ENCODE measurements around the gene ADAMTSL3. TPM values are rescaled to one million over a fixed set of nuclear protein-coding genes. Genes with fewer than 3 reads are reported as not detected.

ADAMTSL3 gene
- total RNA-seq, 2 donors from 2014 or later = 0.79 to 3.4 TPM

- H3K9me3 ChIP-seq (ENCODE audit: control insufficient read depth, low read length) = no peaks in the 10 kb centered on the region
- peaks cover 36% of the 10 kb centered on the region for H3K27me3 ChIP-seq (ENCODE audit: control insufficient read depth, insufficient read depth, low read length, poor library complexity, severe bottlenecking)
- DNase-seq = no peak
- Mint-ChIP-seq H3K36me3 (ENCODE audit: low read depth) (no peaks in the 10 kb centered on the region), H3K27me3 (ENCODE audit: insufficient read depth) (peaks cover 46% of the 10 kb centered on the region), H3K27ac (no peak overlapping the region), H3K4me3 (no peak overlapping the region), H3K4me1 (no peaks in the 10 kb centered on the region), H3K9me3 (no peaks in the 10 kb centered on the region)
- H3K4me1 ChIP-seq (ENCODE audit: control insufficient read depth, insufficient read depth, low read length) = no peaks in the 10 kb centered on the region
- no peak overlapping the region for H3K27ac ChIP-seq (ENCODE audit: low read depth, low read length)
- WGBS, 2 experiments (ENCODE audit: insufficient coverage in 1 of 2, insufficient read length in 1 of 2) = 94 to 100% methylated on average over 3 to 7 of the region's 10 CpGs
- H3K4me3 ChIP-seq (ENCODE audit: low read length) = no peak overlapping the region
- no peak overlapping the region for H3K9ac ChIP-seq (ENCODE audit: extremely low read depth, low read length, poor library complexity, severe bottlenecking)
- TF ChIP-seq CTCF (conservative IDR thresholded peaks at IDR 0.05) = no peak
- H3K36me3 ChIP-seq (ENCODE audit: control insufficient read depth, insufficient read depth, low read length) = no peaks in the 10 kb centered on the region
Observed at GRCh38 chr15:83656943-83657528, 3.1 kb downstream of the ADAMTSL3 start.

GRCh38 chr15:83657549-83657948 is 3.6 kb downstream of the ADAMTSL3 start:
- peaks cover 42% of the 10 kb centered on the region for H3K27me3 Mint-ChIP-seq (ENCODE audit: insufficient read depth)
- no peaks in the 10 kb centered on the region for H3K4me1 Mint-ChIP-seq
- peaks cover 30% of the 10 kb centered on the region for H3K27me3 ChIP-seq (ENCODE audit: control insufficient read depth, insufficient read depth, low read length, poor library complexity, severe bottlenecking)
- WGBS, 2 experiments (ENCODE audit: insufficient coverage in 1 of 2, insufficient read length in 1 of 2) = 87% methylated on average over 4 of the region's 4 CpGs; no CpG with 5 or more reads in 1 of the 2 experiments
- no peak overlapping the region for H3K4me3 Mint-ChIP-seq
- H3K4me1 ChIP-seq (ENCODE audit: control insufficient read depth, insufficient read depth, low read length) = no peaks in the 10 kb centered on the region
- no peak overlapping the region for H3K27ac ChIP-seq (ENCODE audit: low read depth, low read length)
- DNase-seq = peak; percentile 81
- no peak overlapping the region for H3K9ac ChIP-seq (ENCODE audit: extremely low read depth, low read length, poor library complexity, severe bottlenecking)
- peak; percentile 81 for TF ChIP-seq CTCF (conservative IDR thresholded peaks at IDR 0.05)
- no peak overlapping the region for H3K4me3 ChIP-seq (ENCODE audit: low read length)
- H3K9me3 Mint-ChIP-seq = no peaks in the 10 kb centered on the region
- no peaks in the 10 kb centered on the region for H3K36me3 ChIP-seq (ENCODE audit: control insufficient read depth, insufficient read depth, low read length)
- H3K36me3 Mint-ChIP-seq (ENCODE audit: low read depth) = no peaks in the 10 kb centered on the region
- H3K27ac Mint-ChIP-seq = no peak overlapping the region
- no peaks in the 10 kb centered on the region for H3K9me3 ChIP-seq (ENCODE audit: control insufficient read depth, low read length)

- H3K4me3 ChIP-seq (ENCODE audit: low read length) = no peak overlapping the region
- H3K36me3 Mint-ChIP-seq (ENCODE audit: low read depth) = no peaks in the 10 kb centered on the region
- H3K36me3 ChIP-seq (ENCODE audit: control insufficient read depth, insufficient read depth, low read length) = no peaks in the 10 kb centered on the region
- H3K27ac ChIP-seq (ENCODE audit: low read depth, low read length) = no peak overlapping the region
- peaks cover 22% of the 10 kb centered on the region for H3K27me3 ChIP-seq (ENCODE audit: control insufficient read depth, insufficient read depth, low read length, poor library complexity, severe bottlenecking)
- no peaks in the 10 kb centered on the region for H3K9me3 ChIP-seq (ENCODE audit: control insufficient read depth, low read length)
- 87 to 93% methylated on average over 8 to 10 of the region's 10 CpGs for WGBS, 2 experiments (ENCODE audit: insufficient coverage in 1 of 2, insufficient read length in 1 of 2)
- TF ChIP-seq CTCF (conservative IDR thresholded peaks at IDR 0.05) = no peak
- H3K9ac ChIP-seq (ENCODE audit: extremely low read depth, low read length, poor library complexity, severe bottlenecking) = no peak overlapping the region
- no peak for DNase-seq
- H3K4me1 ChIP-seq (ENCODE audit: control insufficient read depth, insufficient read depth, low read length) = no peaks in the 10 kb centered on the region
- no peaks in the 10 kb centered on the region for H3K4me1 Mint-ChIP-seq
- H3K4me3 Mint-ChIP-seq = no peak overlapping the region
- H3K9me3 Mint-ChIP-seq = no peaks in the 10 kb centered on the region
- no peak overlapping the region for H3K27ac Mint-ChIP-seq
- H3K27me3 Mint-ChIP-seq (ENCODE audit: insufficient read depth) = peaks cover 34% of the 10 kb centered on the region
Observed at GRCh38 chr15:83658430-83659416, 4.8 kb downstream of the ADAMTSL3 start.
